OCI-LY7 (cell line): ENCODE measurements around the gene MALL.

Experiments used
- CTCF ChIP-seq: fragments of 200-600 bp; sonication (generic); conservative IDR thresholded peaks from 2 replicates; pipeline ENCODE4 v1.5.1; 2014; ENCODE audit warnings: mild to moderate bottlenecking, antibody characterized with exemption, low read length, moderate library complexity, mixed read lengths
- EZH2phosphoT487 ChIP-seq: fragments of 200-600 bp; sonication (generic); IDR thresholded peaks from 2 replicates; pipeline ENCODE4 v1.6.1; 2018; ENCODE audit warnings: low read depth, borderline replicate concordance, mild to moderate bottlenecking, mixed run types, antibody characterized with exemption, low read length, moderate library complexity, mixed read lengths

DNA sequence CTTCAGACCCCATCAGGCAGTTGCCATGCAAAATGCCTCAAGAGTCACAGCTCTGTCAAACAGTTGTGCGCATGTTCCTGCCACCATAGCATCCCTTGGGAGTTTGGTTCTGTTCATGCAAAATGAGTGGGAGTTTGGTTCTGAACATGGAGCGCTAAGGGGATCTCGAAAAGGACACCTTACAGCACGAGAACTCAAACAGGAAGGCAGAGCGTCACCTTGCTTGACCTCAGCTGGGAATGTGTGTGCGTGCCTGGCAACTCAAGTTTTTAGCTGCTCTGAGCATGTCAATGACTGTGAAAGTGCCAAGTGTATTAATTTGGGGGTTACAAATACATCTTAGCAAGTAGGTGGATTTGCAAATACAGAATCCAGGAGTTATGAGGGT, 16.6 kb downstream of the MALL start:
- TF ChIP-seq CTCF, result no peak
- no peak for TF ChIP-seq EZH2phosphoT487
